ENCODE results near the gene RMND5A.

RMND5A gene

DNA sequence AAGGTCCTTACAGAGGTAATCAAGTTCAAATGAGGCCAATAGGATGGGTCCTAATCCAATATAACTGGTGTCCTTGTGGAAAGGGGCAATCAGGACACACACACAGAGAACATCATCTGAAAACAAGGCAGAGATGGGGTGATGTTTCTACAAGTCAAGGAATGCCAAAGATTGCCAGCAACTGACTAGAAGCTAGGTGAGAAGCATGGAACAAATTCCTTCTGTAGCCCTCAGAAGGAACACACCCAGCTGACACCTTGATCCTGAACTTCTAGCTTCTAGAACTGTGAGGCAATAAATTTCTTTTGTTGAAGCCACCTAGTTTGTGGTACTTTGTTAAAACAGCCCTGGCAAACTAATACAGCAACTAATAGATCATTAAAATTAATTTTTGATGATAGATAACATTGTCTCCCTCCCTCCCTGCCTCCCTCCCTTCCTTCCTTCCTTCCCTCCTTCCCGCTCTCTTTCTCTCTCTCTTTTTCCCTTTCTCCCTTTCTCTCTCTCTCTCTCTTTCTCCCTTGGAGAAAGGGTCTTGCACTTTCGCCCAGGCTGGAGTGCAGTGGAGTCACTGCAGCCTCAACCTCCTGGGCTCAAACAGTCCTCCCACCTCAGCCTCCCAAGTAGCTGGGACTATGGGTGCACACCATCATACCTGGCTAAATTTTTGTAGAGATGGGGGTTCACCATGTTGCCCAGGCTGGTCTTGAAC, 80.9 kb downstream of the RMND5A start:
- no peak for DNase-seq

GRCh38 chr2:86806059-86806857, 86.2 kb downstream of the RMND5A start:
- no peak for DNase-seq

DNA sequence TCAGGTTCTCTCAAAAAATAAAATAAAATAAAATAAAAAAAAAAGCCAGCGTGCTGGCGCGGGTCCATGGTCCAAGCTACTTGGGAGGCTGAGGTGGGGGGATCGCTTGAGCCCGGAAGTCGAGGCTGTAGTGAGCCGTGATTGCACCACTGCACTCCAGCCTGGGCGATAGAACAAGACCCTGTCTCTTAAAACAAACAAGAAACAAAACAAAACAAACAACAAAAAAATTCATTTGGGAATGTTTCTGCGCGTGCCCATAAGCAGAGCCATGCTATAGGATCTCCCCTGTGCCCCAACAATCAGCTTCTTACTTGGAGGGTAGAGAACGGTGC, 87.0 kb downstream of the RMND5A start:
- no peak for DNase-seq

DNA sequence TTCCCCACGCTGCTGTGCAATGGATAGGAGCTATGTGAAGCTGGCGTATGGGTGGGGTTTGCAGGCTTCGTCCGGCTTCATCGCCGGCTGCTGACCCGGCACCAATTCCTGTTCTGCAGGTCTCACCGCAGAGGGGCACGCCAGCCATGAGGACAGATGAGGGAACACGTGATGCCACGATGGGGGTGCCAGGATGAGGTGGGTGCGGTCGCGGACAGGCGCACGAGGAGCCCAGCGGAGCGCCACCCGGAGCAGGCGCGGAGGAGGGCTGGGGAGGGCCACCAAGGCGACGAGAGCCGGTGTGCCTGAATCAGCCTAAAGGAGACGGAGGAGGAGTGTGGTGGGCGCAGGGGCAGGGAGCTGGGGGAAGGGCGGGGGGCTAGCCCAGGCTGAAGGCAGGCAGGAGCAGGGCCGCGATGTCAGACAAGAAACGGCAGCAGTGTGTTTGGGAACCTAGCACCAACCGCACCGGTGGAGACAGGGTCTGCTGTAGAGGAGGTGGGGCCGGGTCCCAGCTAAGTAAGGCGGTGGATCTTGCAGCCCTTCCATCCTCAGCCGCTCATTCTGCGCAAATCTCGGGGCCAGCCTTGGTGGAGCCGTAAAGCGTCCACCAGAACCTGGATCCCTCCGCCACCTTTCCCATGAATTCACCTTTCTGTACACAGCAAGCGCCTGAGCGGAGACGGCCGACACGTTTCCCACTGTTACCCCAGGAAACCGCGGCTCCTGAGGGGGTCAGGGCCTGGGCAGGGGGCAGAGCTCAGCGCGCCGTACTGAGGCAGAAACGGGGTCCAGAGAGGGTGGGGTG, 87.6 kb downstream of the RMND5A start:
- peak; percentile 92 for DNase-seq

- DNase-seq: peak; percentile 94
Observed at GRCh38 chr2:86808315-86809161, 88.4 kb downstream of the RMND5A start.

DNA sequence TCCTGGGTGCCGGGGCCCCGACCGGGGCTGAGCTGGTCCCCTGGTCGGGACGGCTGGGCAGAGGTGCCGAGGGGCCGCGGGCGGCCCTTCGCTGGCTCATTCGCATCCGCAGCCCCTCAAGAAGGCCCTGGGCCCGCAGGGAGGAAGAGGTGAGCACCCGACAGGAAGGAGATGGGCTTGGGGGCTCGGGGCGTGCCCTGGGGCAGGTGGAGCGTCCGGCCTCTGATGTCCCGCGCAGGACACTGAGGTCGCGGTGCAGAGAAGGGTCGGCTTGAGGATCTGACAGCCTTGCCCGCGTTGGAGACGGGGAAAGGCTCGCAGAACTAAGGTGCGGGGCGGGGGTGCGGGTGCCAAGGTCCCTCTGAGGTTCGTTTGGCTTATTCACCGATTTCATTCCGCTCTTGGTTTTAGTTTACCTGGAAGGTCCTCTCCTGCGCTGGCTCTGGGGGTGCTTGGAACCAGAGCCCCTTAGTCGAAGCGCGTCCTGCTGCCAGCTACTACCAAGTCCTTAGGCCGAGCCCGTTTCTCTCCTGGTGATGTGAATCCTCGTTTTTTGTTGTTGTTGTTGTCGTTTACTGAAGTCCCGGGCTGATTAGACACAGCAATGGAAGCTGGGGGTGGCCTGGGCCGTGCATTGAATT, 89.5 kb downstream of the RMND5A start:
- DNase-seq: no peak

DNA sequence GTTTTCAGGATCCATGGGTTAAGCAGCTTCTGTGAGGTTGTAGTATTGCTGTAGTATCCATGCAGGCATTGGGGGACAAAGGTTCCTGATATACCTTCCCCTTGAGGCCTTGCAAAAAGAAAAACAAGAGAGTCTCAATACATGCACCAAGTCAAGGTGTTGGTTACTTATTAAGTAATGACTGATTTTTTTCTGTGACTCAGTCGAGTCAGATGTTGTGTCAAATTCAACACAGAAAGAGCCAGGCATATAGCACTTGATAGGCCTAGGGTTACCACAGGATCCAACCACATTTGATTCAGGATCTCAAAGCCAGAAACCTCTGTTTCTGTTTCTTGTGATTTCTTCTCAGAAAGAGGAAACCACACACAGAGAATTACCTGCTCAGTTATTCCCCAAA, 95.5 kb downstream of the RMND5A start:
- DNase-seq: no peak

- DNase-seq: no peak
Observed at GRCh38 chr2:86818114-86818801, 98.2 kb downstream of the RMND5A start.

DNA sequence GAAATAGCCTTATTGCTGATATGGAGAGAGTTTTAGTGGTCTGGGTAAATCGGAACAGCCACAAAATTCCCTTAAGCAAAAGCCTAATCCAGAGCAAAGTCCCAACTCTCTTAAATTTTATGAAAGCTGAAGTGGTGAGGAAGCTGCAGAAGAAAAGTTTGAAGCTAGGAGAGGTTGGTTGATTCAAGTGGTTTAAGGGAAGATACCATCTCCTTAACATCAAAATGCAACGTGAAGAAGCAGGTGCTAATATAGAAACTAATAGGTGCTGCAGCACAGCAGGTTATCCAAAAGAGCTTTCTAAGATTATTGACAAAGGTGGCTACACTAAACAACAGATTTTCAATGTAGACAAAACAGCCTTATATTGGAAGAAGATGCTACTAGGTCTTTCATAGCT, 98.9 kb downstream of the RMND5A start:
- DNase-seq: no peak

- no peak for DNase-seq
Observed at GRCh38 chr2:86821306-86821705, 101.2 kb downstream of the RMND5A start.

DNA sequence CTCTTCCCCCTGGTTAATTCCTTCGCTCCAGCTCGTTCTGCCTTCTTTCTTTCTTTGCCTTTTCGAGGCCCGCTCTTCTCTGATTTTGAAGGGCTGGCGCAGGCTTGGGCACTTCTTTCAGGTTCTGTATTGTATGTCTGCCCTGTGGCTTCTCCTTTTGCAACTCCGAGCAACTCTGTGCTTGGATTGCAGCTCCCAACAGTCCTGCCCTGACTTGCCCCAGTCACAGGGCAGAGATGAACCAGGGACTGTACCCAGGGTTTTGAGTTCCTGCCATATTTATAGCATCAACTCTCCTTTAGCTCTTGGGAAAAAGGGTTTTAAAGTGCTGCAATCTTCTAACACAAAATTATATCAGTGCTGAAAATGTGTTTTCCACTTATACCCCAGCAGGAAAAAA, 101.8 kb downstream of the RMND5A start:
- DNase-seq: no peak

DNA sequence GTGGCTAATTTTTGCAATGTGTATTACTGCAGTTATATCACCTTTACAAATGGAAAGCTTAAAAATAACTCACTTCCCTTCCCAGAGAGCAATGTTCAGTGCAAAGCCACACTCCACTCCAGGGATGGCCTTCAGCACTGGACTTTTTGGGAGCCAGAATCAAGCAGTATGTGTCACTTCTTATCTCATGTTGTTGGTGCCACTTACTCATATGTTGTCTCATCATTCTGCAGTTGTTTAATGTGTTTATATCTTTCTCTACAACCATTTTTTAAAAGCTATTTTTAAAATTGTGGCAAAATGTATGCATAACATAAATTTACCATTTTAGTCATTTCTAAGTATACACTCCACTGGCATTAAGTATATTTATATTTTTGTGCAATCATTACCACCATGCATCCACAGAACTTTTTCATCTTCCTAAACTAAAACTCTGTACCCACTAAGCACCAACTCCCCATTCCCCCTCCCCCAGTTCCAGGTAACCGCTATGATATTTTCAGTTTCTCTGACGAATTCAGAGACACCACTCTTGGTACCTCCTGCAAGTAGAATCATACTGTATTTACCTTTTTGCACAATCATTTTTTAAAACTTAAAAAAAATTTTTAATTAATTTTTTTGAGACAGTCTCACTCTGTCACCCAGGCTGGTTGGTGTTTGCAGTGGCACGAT, 102.7 kb downstream of the RMND5A start:
- no peak for DNase-seq

DNA sequence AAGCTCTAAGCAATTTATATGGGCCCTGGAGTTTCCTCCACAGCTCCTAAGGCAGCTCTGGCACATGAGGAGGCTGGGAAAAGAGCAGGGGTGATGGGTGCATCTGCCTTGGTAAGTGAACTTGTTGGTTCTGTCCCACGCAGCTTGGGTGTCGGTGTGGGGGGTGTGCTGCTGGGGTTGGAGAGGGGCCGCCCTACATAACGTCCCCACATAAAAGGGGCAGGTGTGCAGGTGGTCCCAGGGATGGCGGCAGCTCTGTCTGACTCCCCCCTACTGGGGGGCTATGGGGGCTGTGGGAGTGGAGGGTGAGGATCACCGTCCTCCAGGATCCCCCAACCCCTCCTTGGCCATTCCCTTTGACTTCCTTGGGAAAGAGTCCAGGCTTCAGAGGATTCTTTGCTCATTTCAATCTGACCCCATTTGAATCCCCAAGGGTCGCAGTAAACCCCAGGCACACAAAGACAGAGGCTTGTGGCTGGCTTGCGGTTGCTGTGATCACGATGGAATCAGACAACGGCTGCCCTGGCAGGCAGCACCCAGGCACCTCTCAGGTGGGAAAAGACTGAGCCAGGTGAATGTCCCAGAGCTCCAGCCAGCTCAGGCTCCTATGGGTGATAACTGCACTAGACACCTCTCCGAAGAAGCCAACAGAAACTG, 105.1 kb downstream of the RMND5A start:
- DNase-seq: no peak

DNA sequence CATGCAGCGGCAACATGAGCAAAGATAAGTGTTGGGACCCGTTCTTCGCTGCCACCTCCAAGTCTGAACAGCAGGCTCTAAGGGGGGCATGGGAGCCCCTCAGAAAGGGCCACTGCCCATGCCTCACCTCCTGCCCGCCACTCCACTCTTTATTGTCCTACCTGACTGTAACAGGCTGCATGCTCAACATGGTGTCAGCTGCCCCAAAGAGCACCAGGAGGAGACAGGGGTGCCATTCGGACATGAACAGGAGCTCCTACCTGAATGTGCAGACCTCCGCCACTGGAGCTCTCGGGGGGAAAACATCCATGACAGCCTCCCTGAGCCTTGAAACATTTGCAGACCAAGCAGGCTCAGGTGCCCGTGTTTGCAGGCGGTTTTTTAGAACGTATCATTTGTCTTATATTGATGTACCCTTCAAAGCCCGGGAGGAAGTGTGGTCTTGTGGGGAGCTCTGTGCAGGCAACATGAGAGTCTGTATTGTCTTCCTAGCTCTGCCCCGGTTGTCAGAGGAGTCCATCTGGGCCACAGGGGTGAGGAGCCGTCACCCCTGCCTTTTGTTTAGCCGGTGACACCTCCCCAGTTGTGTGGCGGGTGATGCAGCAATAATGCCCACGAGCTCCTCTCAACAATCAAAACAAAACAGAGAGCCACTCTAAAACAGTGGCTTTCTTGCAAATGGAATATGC, 105.7 kb downstream of the RMND5A start:
- no peak for DNase-seq

GRCh38 chr2:86826951-86827350, 106.9 kb downstream of the RMND5A start:
- DNase-seq: no peak
